SK-N-SH (cell line): ENCODE data around the gene NPTX1.

Experiments
- CTCF ChIP-seq: fragments of 200-600 bp; sonication (generic); IDR thresholded peaks from 2 replicates; pipeline ENCODE4 v1.6.1; 2017; ENCODE audit warnings: antibody characterized with exemption, mild to moderate bottlenecking, moderate library complexity
- ELF1 ChIP-seq: IDR thresholded peaks from 2 replicates; pipeline ENCODE4 v1.4.0; 2012
- EP300 ChIP-seq, 2 experiments: IDR thresholded peaks; 2 replicates each; pipeline versions ENCODE4 v1.4.0 to v1.6.1; 2012; ENCODE audit warnings: borderline replicate concordance in 1 of 2, low read depth in 1 of 2, low read length in 1 of 2
- EZH2phosphoT487 ChIP-seq: fragments of 200-600 bp; sonication (generic); IDR thresholded peaks from 2 replicates; pipeline ENCODE4 v1.6.1; 2017; ENCODE audit warnings: low read depth, mixed run types, mild to moderate bottlenecking, antibody characterized with exemption, moderate library complexity, borderline replicate concordance
- POLR2AphosphoS5 ChIP-seq: IDR thresholded peaks from 2 replicates; pipeline ENCODE4 v1.6.1; 2012; ENCODE audit warnings: low read depth, low read length
- RCOR1 ChIP-seq: fragments of 150-350 bp; IDR thresholded peaks from 2 replicates; pipeline ENCODE4 v1.6.1; 2017; ENCODE audit warnings: antibody characterized with exemption, low read length
- REST ChIP-seq: IDR thresholded peaks from 2 replicates; pipeline ENCODE4 v1.6.1; 2012; ENCODE audit warnings: mild to moderate bottlenecking, low read depth, low read length, moderate library complexity
- RFX5 ChIP-seq: IDR thresholded peaks from 2 replicates; pipeline ENCODE4 v1.6.1; 2012; ENCODE audit warnings: mild to moderate bottlenecking, improper control_type of control experiment, low read length
- SIN3A ChIP-seq: IDR thresholded peaks from 2 replicates; pipeline ENCODE4 v1.6.1; 2012; ENCODE audit warnings: low read depth, mild to moderate bottlenecking, low read length, moderate library complexity, borderline replicate concordance
- TAF1 ChIP-seq: IDR thresholded peaks from 2 replicates; pipeline ENCODE4 v1.6.1; 2012; ENCODE audit warnings: low read depth, mild to moderate bottlenecking, low read length, moderate library complexity, borderline replicate concordance
- USF1 ChIP-seq: IDR thresholded peaks from 2 replicates; pipeline ENCODE4 v1.4.0; 2012; ENCODE audit warnings: low read depth, borderline replicate concordance
- YY1 ChIP-seq: IDR thresholded peaks from 2 replicates; pipeline ENCODE4 v1.4.0; 2012; ENCODE audit warnings: low read depth, mild to moderate bottlenecking

GRCh38 chr17:80510132-80510531 is 33.7 kb upstream of the NPTX1 start:
- no peak for TF ChIP-seq CTCF
- TF ChIP-seq USF1 = no peak
- TF ChIP-seq SIN3A = no peak
- TF ChIP-seq EP300 (IDR thresholded peaks at IDR 0.05; ENCODE audit: borderline replicate concordance in 1 of 2, low read depth in 1 of 2, low read length in 1 of 2) = no peak
- no peak for TF ChIP-seq YY1
- no peak for TF ChIP-seq REST
- TF ChIP-seq TAF1 = no peak
- no peak for TF ChIP-seq RFX5
- no peak for TF ChIP-seq ELF1
- no peak for TF ChIP-seq EZH2phosphoT487
- no peak for TF ChIP-seq RCOR1
- TF ChIP-seq POLR2AphosphoS5 = no peak
